Measurements from ENCODE around the gene COX6B1. TPM values are rescaled to one million over a fixed set of nuclear protein-coding genes. Genes with fewer than 3 reads are reported as not detected.

Gene COX6B1
- total RNA-seq, 4 donors from 2014 or later: 899 to 1,245 (median 976) TPM

GRCh38 chr19:35704218-35704617 lies 56.1 kb downstream of the COX6B1 start, which contains the start of gene ZBTB32:
Gene ZBTB32, plus strand, starts transcription at chr19:35704558. Its CDS starts 10,069 bp downstream, at chr19:35714627.
- no peaks in the 10 kb centered on the region for H3K27me3 ChIP-seq
- no peaks in the 10 kb centered on the region for H3K36me3 ChIP-seq
- DNase-seq: no peak
- intact Hi-C loops (cut with DNase I; ENCODE audit: low total_unique reads) (no loop called here), in situ Hi-C loops (cut with MboI; ENCODE audit: low sequenced_read_pairs in 4 of 4) (loop anchor here in 1 of 4 donors (25.0 kb wide), 1 partner anchor 167 kb away; the partner anchor contains the start of genes GAPDHS, SBSN and TMEM147)
- H3K4me3 ChIP-seq: no peak within 1 kb of the TSS
- no peak within 1 kb of the TSS for H3K27ac ChIP-seq
- TF ChIP-seq, protein P1, sequence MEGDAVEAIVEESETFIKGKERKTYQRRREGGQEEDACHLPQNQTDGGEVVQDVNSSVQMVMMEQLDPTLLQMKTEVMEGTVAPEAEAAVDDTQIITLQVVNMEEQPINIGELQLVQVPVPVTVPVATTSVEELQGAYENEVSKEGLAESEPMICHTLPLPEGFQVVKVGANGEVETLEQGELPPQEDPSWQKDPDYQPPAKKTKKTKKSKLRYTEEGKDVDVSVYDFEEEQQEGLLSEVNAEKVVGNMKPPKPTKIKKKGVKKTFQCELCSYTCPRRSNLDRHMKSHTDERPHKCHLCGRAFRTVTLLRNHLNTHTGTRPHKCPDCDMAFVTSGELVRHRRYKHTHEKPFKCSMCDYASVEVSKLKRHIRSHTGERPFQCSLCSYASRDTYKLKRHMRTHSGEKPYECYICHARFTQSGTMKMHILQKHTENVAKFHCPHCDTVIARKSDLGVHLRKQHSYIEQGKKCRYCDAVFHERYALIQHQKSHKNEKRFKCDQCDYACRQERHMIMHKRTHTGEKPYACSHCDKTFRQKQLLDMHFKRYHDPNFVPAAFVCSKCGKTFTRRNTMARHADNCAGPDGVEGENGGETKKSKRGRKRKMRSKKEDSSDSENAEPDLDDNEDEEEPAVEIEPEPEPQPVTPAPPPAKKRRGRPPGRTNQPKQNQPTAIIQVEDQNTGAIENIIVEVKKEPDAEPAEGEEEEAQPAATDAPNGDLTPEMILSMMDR (IDR thresholded peaks at IDR 0.05 in 4 of 5, conservative IDR thresholded peaks at IDR 0.05 in 1 of 5): no peak
- no peak for TF ChIP-seq POLR2A (IDR thresholded peaks at IDR 0.05)
- ATAC-seq: no peak
- H3K4me1 ChIP-seq: no peaks in the 10 kb centered on the region
- no peaks in the 10 kb centered on the region for H3K9me3 ChIP-seq

Other genes starting within 250 kb of the COX6B1 start
- not detected for gene FFAR2, start 200.1 kb upstream of the COX6B1 start, total RNA-seq
- not detected for gene KRTDAP, start 157.9 kb upstream of the COX6B1 start, total RNA-seq
- gene DMKN, start 134.7 kb upstream of the COX6B1 start, total RNA-seq: under 1 TPM in 1 of 4 donors, not detected in 3; 0.89 TPM
- not detected for gene SBSN, start 120.0 kb upstream of the COX6B1 start, total RNA-seq
- not detected for gene GAPDHS, start 114.9 kb upstream of the COX6B1 start, total RNA-seq
- 100 to 1,000 TPM in 3 of 4 donors, 10 to 100 TPM in 1; 86.2 to 145 (median 119) TPM for gene TMEM147, start 102.7 kb upstream of the COX6B1 start, total RNA-seq
- not detected for gene ATP4A, start 84.7 kb upstream of the COX6B1 start, total RNA-seq
- gene PMIS2, start 62.1 kb upstream of the COX6B1 start, total RNA-seq: not detected
- gene HAUS5, start 35.6 kb upstream of the COX6B1 start, total RNA-seq: 1 to 10 TPM; 2.5 to 4.8 (median 3.4) TPM
- 10 to 100 TPM; 45.8 to 77.8 (median 75.4) TPM for gene RBM42, start 19.3 kb upstream of the COX6B1 start, total RNA-seq
- gene ETV2, start 6.6 kb upstream of the COX6B1 start, total RNA-seq: under 1 TPM in 1 of 4 donors, not detected in 3; 0.23 TPM
- gene UPK1A, start 18.2 kb downstream of the COX6B1 start, total RNA-seq: not detected
- not detected for gene ZBTB32, start 56.2 kb downstream of the COX6B1 start, total RNA-seq
- gene KMT2B, start 69.7 kb downstream of the COX6B1 start, total RNA-seq: 10 to 100 TPM in 3 of 4 donors, 1 to 10 TPM in 1; 9.3 to 39.0 (median 16.8) TPM
- 10 to 100 TPM in 1 of 4 donors, 1 to 10 TPM in 3; 2.0 to 14.1 (median 3.0) TPM for gene IGFLR1, start 94.1 kb downstream of the COX6B1 start, total RNA-seq
- 10 to 100 TPM in 2 of 4 donors, 1 to 10 TPM in 2; 5.1 to 22.9 (median 13.4) TPM for gene U2AF1L4, start 97.1 kb downstream of the COX6B1 start, total RNA-seq
- 10 to 100 TPM; 22.2 to 45.8 (median 38.3) TPM for gene PSENEN, start 97.3 kb downstream of the COX6B1 start, total RNA-seq
- gene LIN37, start 100.3 kb downstream of the COX6B1 start, total RNA-seq: 10 to 100 TPM; 14.8 to 19.5 (median 16.6) TPM
- gene HSPB6, start 108.7 kb downstream of the COX6B1 start, total RNA-seq: 100 to 1,000 TPM in 2 of 4 donors, 10 to 100 TPM in 2; 79.8 to 241 (median 139) TPM
- 1 to 10 TPM in 3 of 4 donors, under 1 TPM in 1; 0.63 to 4.3 (median 3.0) TPM for gene PROSER3, start 109.9 kb downstream of the COX6B1 start, total RNA-seq
- 1 to 10 TPM in 3 of 4 donors, under 1 TPM in 1; 0.22 to 4.7 (median 2.2) TPM for gene ARHGAP33, start 127.2 kb downstream of the COX6B1 start, total RNA-seq
- under 1 TPM in 1 of 4 donors, not detected in 3; 0.13 TPM for gene PRODH2, start 164.5 kb downstream of the COX6B1 start, total RNA-seq
- not detected for gene NPHS1, start 204.2 kb downstream of the COX6B1 start, total RNA-seq
- not detected for gene KIRREL2, start 208.6 kb downstream of the COX6B1 start, total RNA-seq
- under 1 TPM in 2 of 4 donors, not detected in 2; 0.27 to 0.33 TPM for gene APLP1, start 220.3 kb downstream of the COX6B1 start, total RNA-seq

Data from gastrocnemius medialis (tissue), 4 donors.